Karpas-422 (cell line): Measurements from ENCODE around the gene GAN. TPM values are rescaled to one million over a fixed set of nuclear protein-coding genes. Genes with fewer than 3 reads are reported as not detected.

Experiments used
- DNase-seq: peaks from one replicate; pipeline ENCODE4 v3.0.0-alpha.2; 2015
- H2AFZ ChIP-seq: fragments of 200-600 bp; sonication (generic); 2 replicates; pipeline ENCODE4 v1.6.1; 2014; ENCODE audit warnings: antibody characterized with exemption, low read length, mixed read lengths
- H3K27ac ChIP-seq: fragments of 200-600 bp; sonication (generic); 2 replicates; pipeline ENCODE4 v1.5.1; 2014; ENCODE audit warnings: mild to moderate bottlenecking, low read length, moderate library complexity
- H3K27me3 ChIP-seq: fragments of 200-600 bp; sonication (generic); 2 replicates; pipeline ENCODE4 v1.6.1; 2014; ENCODE audit warnings: low read length, mixed read lengths
- H3K36me3 ChIP-seq: fragments of 200-600 bp; sonication (generic); 2 replicates; pipeline ENCODE4 v1.6.1; 2014; ENCODE audit warnings: low read length, mixed read lengths; ENCODE audit not compliant: insufficient read depth
- H3K4me1 ChIP-seq: fragments of 200-600 bp; sonication (generic); 2 replicates; pipeline ENCODE4 v1.6.1; 2014; ENCODE audit warnings: mild to moderate bottlenecking, low read length, mixed read lengths
- H3K4me2 ChIP-seq: fragments of 200-600 bp; sonication (generic); 2 replicates; pipeline ENCODE4 v1.6.1; 2014; ENCODE audit warnings: low read length, low read depth, mild to moderate bottlenecking; ENCODE audit not compliant: poor library complexity, severe bottlenecking
- H3K4me3 ChIP-seq: fragments of 200-600 bp; sonication (generic); 2 replicates; pipeline ENCODE4 v1.5.1; 2014; ENCODE audit warnings: mild to moderate bottlenecking, antibody characterized with exemption, low read length, mixed read lengths
- H3K79me2 ChIP-seq: fragments of 200-600 bp; sonication (generic); 2 replicates; pipeline ENCODE4 v1.6.1; 2014; ENCODE audit warnings: mild to moderate bottlenecking, low read length, mixed read lengths
- H3K9ac ChIP-seq: fragments of 200-600 bp; sonication (generic); 2 replicates; pipeline ENCODE4 v1.6.0; 2014; ENCODE audit warnings: low read length
- H3K9me2 ChIP-seq: fragments of 200-600 bp; sonication (generic), shearing (Covaris generic); replicated peaks from 2 replicates; pipeline ENCODE4 v1.6.0; 2014; ENCODE audit warnings: mild to moderate bottlenecking, low read length, moderate library complexity; ENCODE audit not compliant: insufficient read depth
- H3K9me3 ChIP-seq: fragments of 300-700, 200-600 bp; sonication (generic); 2 replicates; pipeline ENCODE4 v1.6.1; 2014; ENCODE audit warnings: low read length, mixed read lengths
- H4K20me1 ChIP-seq: fragments of 200-600 bp; sonication (generic); 2 replicates; pipeline ENCODE4 v1.6.1; 2014; ENCODE audit warnings: mild to moderate bottlenecking, antibody characterized with exemption, low read length, low read depth; ENCODE audit not compliant: insufficient read depth
- total RNA-seq: library from RNA; depleted of rRNA; stranded (reverse); fragments of >200 nt; shearing (Covaris generic); gene quantifications from 2 replicates; pipeline ENCODE4 v1.2.3, GENCODE V29; 2014; ENCODE audit warnings: low replicate concordance

GAN gene
- total RNA-seq, 1 experiment from 2014 or later: 5.3 TPM

DNA sequence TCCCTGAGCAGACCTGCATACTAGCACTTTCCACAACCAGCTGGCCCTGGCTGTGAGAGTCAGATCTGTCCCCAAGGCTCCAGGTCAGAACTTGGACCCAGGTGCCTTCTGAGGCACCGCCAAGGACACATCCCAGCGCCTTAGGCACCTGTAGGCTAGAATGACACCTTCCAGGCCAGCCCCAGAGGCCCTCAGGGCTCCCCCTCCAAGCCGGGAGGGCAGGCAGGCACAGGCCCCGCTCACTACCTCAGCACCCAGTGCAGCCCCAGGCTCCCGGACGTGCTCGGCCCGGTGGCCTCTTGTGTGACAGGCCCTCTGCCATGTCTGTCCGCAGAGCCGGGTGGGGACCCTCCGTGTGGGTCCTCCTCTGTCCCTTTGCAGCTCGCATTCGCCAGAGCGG is 73.6 kb downstream of the GAN start:
- Histone ChIP-seq H4K20me1 (no peaks in the 10 kb centered on the region), H3K4me3 (no peak overlapping the region), H3K27me3 (no peaks in the 10 kb centered on the region), H3K4me2 (no peak overlapping the region), H3K36me3 (no peaks in the 10 kb centered on the region), H2AFZ (no peak overlapping the region), H3K9me3 (no peaks in the 10 kb centered on the region), H3K27ac (no peak overlapping the region), H3K79me2 (no peaks in the 10 kb centered on the region), H3K9me2 (no peaks in the 10 kb centered on the region), H3K9ac (no peak overlapping the region), H3K4me1 (no peaks in the 10 kb centered on the region)
- no peak for DNase-seq

- no peaks in the 10 kb centered on the region for H3K4me1 ChIP-seq
- H4K20me1 ChIP-seq: no peaks in the 10 kb centered on the region
- H3K27me3 ChIP-seq: no peaks in the 10 kb centered on the region
- H3K36me3 ChIP-seq: no peaks in the 10 kb centered on the region
- no peak overlapping the region for H3K4me3 ChIP-seq
- no peak overlapping the region for H3K9ac ChIP-seq
- no peaks in the 10 kb centered on the region for H3K9me2 ChIP-seq
- H3K4me2 ChIP-seq: no peak overlapping the region
- H2AFZ ChIP-seq: no peak overlapping the region
- H3K27ac ChIP-seq: no peak overlapping the region
- no peak for DNase-seq
- no peaks in the 10 kb centered on the region for H3K9me3 ChIP-seq
- no peaks in the 10 kb centered on the region for H3K79me2 ChIP-seq
Measured at GRCh38 chr16:81390840-81391239, 76.1 kb downstream of the GAN start.

DNA sequence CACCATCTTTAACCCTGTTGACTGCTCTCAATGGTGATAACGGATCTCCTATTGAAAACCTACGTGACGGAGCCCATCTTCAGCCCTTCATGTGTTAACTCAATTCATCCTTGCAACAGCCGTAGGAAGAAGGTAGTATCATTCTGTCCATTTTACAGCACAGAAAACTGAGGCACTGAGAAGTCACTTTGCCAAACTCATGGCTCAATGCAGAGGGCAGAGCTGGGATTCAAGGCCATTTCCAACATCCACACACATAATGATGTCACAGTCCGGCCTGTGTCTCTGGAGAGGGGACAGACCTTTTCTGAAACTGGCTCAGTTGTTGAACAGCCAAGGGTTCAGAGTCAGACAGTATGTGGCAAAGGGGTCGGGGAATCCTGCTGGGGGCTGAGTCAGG is 77.2 kb downstream of the GAN start:
- no peaks in the 10 kb centered on the region for H3K79me2 ChIP-seq
- H3K9me2 ChIP-seq: no peaks in the 10 kb centered on the region
- no peaks in the 10 kb centered on the region for H3K4me1 ChIP-seq
- no peak overlapping the region for H3K9ac ChIP-seq
- no peak overlapping the region for H3K27ac ChIP-seq
- no peak overlapping the region for H2AFZ ChIP-seq
- H3K4me3 ChIP-seq: no peak overlapping the region
- H3K4me2 ChIP-seq: no peak overlapping the region
- no peaks in the 10 kb centered on the region for H3K9me3 ChIP-seq
- H3K36me3 ChIP-seq: no peaks in the 10 kb centered on the region
- no peak for DNase-seq
- no peaks in the 10 kb centered on the region for H3K27me3 ChIP-seq
- H4K20me1 ChIP-seq: no peaks in the 10 kb centered on the region

DNA sequence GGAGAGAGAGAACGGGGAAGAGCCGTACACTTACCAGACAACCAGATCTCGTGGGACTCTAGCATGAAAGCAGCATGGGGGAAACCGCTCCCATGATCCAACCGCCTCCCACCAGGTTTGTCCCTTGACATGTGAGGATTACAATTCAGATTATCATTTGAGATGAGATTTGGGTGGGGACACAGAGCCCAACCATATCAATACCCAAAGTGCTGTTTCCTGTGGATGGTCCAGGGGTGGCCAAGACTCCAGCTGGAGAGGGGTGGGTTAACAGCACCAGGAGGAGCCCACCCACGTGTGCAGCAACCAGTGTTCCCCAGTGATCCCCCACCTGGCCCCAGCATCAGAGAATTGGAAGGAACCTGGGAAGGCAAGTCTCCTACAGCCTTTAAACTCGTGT is 79.7 kb downstream of the GAN start:
- no peaks in the 10 kb centered on the region for H3K27me3 ChIP-seq
- no peak overlapping the region for H3K9ac ChIP-seq
- H3K27ac ChIP-seq: no peak overlapping the region
- H3K4me2 ChIP-seq: no peak overlapping the region
- H3K79me2 ChIP-seq: no peaks in the 10 kb centered on the region
- no peaks in the 10 kb centered on the region for H4K20me1 ChIP-seq
- H3K9me2 ChIP-seq: no peaks in the 10 kb centered on the region
- H3K4me1 ChIP-seq: no peaks in the 10 kb centered on the region
- H3K4me3 ChIP-seq: no peak overlapping the region
- no peaks in the 10 kb centered on the region for H3K9me3 ChIP-seq
- H3K36me3 ChIP-seq: no peaks in the 10 kb centered on the region
- H2AFZ ChIP-seq: no peak overlapping the region
- no peak for DNase-seq

DNA sequence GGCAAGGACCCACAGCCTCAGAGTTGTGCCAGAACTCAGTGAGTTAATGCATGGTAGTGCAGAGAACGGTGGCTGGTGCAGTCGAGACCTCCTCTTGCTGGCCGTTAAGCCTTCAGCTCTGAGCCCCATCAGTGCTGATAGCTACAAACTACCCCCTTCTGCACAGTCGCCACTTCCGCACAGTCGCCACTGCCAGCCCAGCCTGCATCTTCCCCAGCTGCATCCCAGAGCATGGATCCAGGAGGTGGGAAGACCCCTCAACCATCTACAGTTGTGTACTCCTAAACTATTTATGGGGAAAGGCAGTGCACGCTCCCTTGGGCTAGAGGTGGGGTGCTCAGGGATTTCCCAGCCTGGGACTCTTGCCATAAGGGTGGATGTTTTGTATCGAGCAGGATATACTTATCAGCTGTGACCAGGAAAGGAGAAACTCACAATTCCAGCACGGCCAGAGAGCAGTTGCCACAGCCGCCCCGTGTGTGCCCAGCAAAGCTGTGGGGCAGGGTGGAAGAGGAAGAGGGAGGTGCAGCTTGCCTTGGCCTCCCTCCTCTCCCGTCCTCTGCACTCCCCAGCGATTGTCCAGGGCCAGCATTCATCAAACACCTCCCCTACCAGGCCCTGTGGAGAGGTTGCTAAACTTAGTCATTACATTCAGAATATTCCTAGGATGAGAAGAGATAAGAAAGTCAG is 80.3 kb downstream of the GAN start:
- no peaks in the 10 kb centered on the region for H3K9me3 ChIP-seq
- H3K4me2 ChIP-seq: no peak overlapping the region
- H4K20me1 ChIP-seq: no peaks in the 10 kb centered on the region
- no peaks in the 10 kb centered on the region for H3K79me2 ChIP-seq
- DNase-seq: no peak
- no peaks in the 10 kb centered on the region for H3K4me1 ChIP-seq
- no peak overlapping the region for H3K9ac ChIP-seq
- H3K4me3 ChIP-seq: no peak overlapping the region
- H2AFZ ChIP-seq: no peak overlapping the region
- no peaks in the 10 kb centered on the region for H3K36me3 ChIP-seq
- no peaks in the 10 kb centered on the region for H3K27me3 ChIP-seq
- H3K27ac ChIP-seq: no peak overlapping the region
- H3K9me2 ChIP-seq: no peaks in the 10 kb centered on the region

GRCh38 chr16:81397058-81397878 is 82.5 kb downstream of the GAN start:
- H3K79me2 ChIP-seq: no peaks in the 10 kb centered on the region
- no peak overlapping the region for H3K4me3 ChIP-seq
- no peaks in the 10 kb centered on the region for H3K9me2 ChIP-seq
- H3K4me2 ChIP-seq: no peak overlapping the region
- no peak overlapping the region for H3K9ac ChIP-seq
- no peak for DNase-seq
- no peaks in the 10 kb centered on the region for H3K4me1 ChIP-seq
- H4K20me1 ChIP-seq: no peaks in the 10 kb centered on the region
- H2AFZ ChIP-seq: no peak overlapping the region
- no peaks in the 10 kb centered on the region for H3K9me3 ChIP-seq
- no peaks in the 10 kb centered on the region for H3K27me3 ChIP-seq
- H3K36me3 ChIP-seq: no peaks in the 10 kb centered on the region
- H3K27ac ChIP-seq: no peak overlapping the region

- no peak overlapping the region for H3K9ac ChIP-seq
- no peaks in the 10 kb centered on the region for H3K4me1 ChIP-seq
- H3K9me2 ChIP-seq: no peaks in the 10 kb centered on the region
- H3K79me2 ChIP-seq: no peaks in the 10 kb centered on the region
- no peaks in the 10 kb centered on the region for H3K27me3 ChIP-seq
- H3K4me2 ChIP-seq: no peak overlapping the region
- H2AFZ ChIP-seq: no peak overlapping the region
- DNase-seq: no peak
- no peaks in the 10 kb centered on the region for H3K36me3 ChIP-seq
- H3K4me3 ChIP-seq: no peak overlapping the region
- H3K27ac ChIP-seq: no peak overlapping the region
- H4K20me1 ChIP-seq: no peaks in the 10 kb centered on the region
- H3K9me3 ChIP-seq: no peaks in the 10 kb centered on the region
Measured at GRCh38 chr16:81397879-81398520, 83.2 kb downstream of the GAN start.

DNA sequence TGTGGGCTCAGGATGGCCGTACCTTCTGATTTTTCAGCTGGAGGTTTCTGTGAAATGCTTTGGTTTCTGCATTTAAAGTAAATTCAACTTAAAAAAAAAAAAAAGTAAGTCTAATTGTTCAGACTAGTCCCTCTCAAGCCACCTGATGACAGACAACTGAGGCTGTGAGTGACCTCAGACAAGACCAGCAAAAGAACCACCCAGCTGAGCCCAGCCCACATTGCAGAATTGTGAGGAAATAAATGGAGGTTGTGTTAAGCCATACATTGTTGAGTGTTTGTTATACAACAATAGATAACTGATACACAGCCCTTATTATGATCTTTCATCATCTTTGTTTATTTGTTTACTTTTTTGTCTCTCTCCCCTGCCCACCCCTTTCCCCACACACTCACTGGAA is 85.1 kb downstream of the GAN start:
- Histone ChIP-seq H3K4me2 (no peak overlapping the region), H2AFZ (no peak overlapping the region), H3K27me3 (no peaks in the 10 kb centered on the region), H3K9me2 (no peaks in the 10 kb centered on the region), H3K4me3 (no peak overlapping the region), H3K4me1 (no peaks in the 10 kb centered on the region), H3K9me3 (no peaks in the 10 kb centered on the region), H3K36me3 (no peaks in the 10 kb centered on the region), H3K79me2 (no peaks in the 10 kb centered on the region), H3K27ac (no peak overlapping the region), H3K9ac (no peak overlapping the region), H4K20me1 (no peaks in the 10 kb centered on the region)
- DNase-seq: no peak
